ENCODE measurements around the gene NPEPL1.

DNA sequence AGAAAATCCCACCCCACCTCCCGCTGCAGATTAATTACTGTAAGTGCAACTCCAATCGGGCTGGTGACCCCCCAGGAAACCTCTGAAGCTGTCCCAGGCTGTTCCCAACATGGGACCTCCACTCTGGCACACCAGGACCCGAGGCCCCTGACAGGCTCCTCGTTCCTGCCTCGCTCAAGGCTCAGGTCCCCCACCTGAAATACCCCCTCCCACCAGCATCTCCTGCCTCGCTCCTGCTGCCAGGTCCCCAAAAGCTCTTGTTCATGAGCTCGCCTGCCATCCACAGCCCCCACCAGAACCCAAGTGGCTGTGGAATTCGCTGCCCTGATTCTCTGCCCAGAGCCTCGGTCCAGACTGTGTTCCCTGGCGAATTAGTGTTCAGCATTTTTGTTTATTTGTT is 26.1 kb downstream of the NPEPL1 start:
- TF ChIP-seq POLR2AphosphoS5 (IDR thresholded peaks at IDR 0.05; ENCODE audit: low read depth, low read length) (no peak), FOXP2 (optimal IDR thresholded peaks at IDR 0.05; ENCODE audit: borderline replicate concordance, extremely low read depth, extremely low read length, insufficient read depth) (no peak)

All from PFSK-1 (cell line).